HCT116 (cell line): ENCODE data around the gene LDHA. TPM values are rescaled to one million over a fixed set of nuclear protein-coding genes. Genes with fewer than 3 reads are reported as not detected.

Experiments used
- ATAC-seq: fragments of 200-7000 bp; cut with Tn5 transposase; 2 replicates; pipeline ENCODE4 v1.9.1; 2020; ENCODE audit warnings: mild to moderate bottlenecking, moderate library complexity
- BruUV-seq: library from RNA; stranded (reverse); fragments of 400-500 nt; replicated peaks from 2 replicates; lab custom pipeline; 2021; lab: Mats Ljungman, UMichigan
- CTCF ChIA-PET: fragments of 300-600 bp; sonication (Branson Sonifier 250); formaldehyde crosslinking; loops from one replicate; lab custom pipeline; 2021; ENCODE audit warnings: antibody characterized with exemption; lab: Charles Lee
- POLR2A ChIA-PET: fragments of 300-600, 350-600 bp; sonication (Branson Sonifier 250); formaldehyde crosslinking; loops from one replicate; lab custom pipeline; 2021; ENCODE audit warnings: antibody characterized with exemption; lab: Charles Lee
- RAD21 ChIA-PET, 2 experiments: fragments of 300-600 bp; sonication (Branson Sonifier 250); formaldehyde crosslinking; loops; one replicate each; lab custom pipeline; 2023; ENCODE audit warnings: low total read pairs in 2 of 2; ENCODE audit not compliant: uncharacterized antibody in 2 of 2, unreplicated experiment in 2 of 2, low non-redundant PET in 1 of 2; lab: Charles Lee
- DNase-seq: peaks from one replicate; pipeline ENCODE4 v3.0.0-alpha.2; 2010; ENCODE audit warnings: low read depth, low spot score
- H2AFZ ChIP-seq: fragments of 200-600 bp; shearing (Covaris generic), sonication (generic); 2 replicates; pipeline ENCODE4 v1.6.1; 2017; ENCODE audit warnings: low read depth, mixed run types, mixed read lengths, antibody characterized with exemption, low read length; ENCODE audit not compliant: poor library complexity, severe bottlenecking
- H3K27ac ChIP-seq: 2 replicates; pipeline ENCODE4 v1.5.1; 2012; ENCODE audit warnings: low read depth, low read length
- H3K27me3 ChIP-seq: fragments of 200-600 bp; sonication (generic); 2 replicates; pipeline ENCODE4 v1.6.1; 2016; ENCODE audit warnings: mixed run types, low read length, mixed read lengths; ENCODE audit not compliant: insufficient read depth
- H3K36me3 ChIP-seq, 2 experiments: fragments of 200-500 bp in 1 of 2; fragments of 200-600 bp in 1 of 2; sonication (Bioruptor generic) in 1 of 2; sonication (generic) in 1 of 2; 2 replicates each; pipeline versions ENCODE4 v1.5.1 to v1.6.1; 2014 to 2016; ENCODE audit warnings: low read length in 2 of 2, inconsistent platforms in 1 of 2, mixed read lengths in 1 of 2, mixed run types in 1 of 2; ENCODE audit not compliant: insufficient read depth in 2 of 2, control insufficient read depth in 1 of 2
- H3K4me1 ChIP-seq, 2 experiments: fragments of 200-600 bp in 1 of 2; sonication (generic) in 1 of 2; 2 replicates each; pipeline versions ENCODE4 v1.5.1 to v1.6.1; 2012 to 2017; ENCODE audit warnings: low read length in 2 of 2, inconsistent platforms in 1 of 2, mild to moderate bottlenecking in 1 of 2, mixed read lengths in 1 of 2, mixed run types in 1 of 2, moderate library complexity in 1 of 2; ENCODE audit not compliant: insufficient read depth in 2 of 2, control insufficient read depth in 1 of 2
- H3K4me2 ChIP-seq: fragments of 200-600 bp; sonication (generic); 2 replicates; pipeline ENCODE4 v1.6.1; 2017; ENCODE audit warnings: mixed run types, low read length, mixed read lengths
- H3K4me3 ChIP-seq, 2 experiments: fragments of 200-600 bp in 1 of 2; sonication (generic) in 1 of 2; replicated peaks in 1 of 2; 2 replicates each; pipeline ENCODE4 v1.5.1; 2011 to 2016; ENCODE audit warnings: low read length in 2 of 2, control low read depth in 1 of 2, low read depth in 1 of 2, mild to moderate bottlenecking in 1 of 2, mixed read lengths in 1 of 2, mixed run types in 1 of 2
- H3K79me2 ChIP-seq: fragments of 200-600 bp; sonication (generic); 2 replicates; pipeline ENCODE4 v1.6.1; 2017; ENCODE audit warnings: mild to moderate bottlenecking, mixed run types, low read length, moderate library complexity, mixed read lengths; ENCODE audit not compliant: insufficient read depth
- H3K9ac ChIP-seq: fragments of 200-600 bp; sonication (generic); 2 replicates; pipeline ENCODE4 v1.6.1; 2016; ENCODE audit warnings: low read length, mixed read lengths
- H3K9me2 ChIP-seq: fragments of 200-600 bp; sonication (generic), shearing (Covaris generic); 2 replicates; pipeline ENCODE4 v1.6.1; 2017; ENCODE audit warnings: mixed run types, mild to moderate bottlenecking, moderate library complexity; ENCODE audit not compliant: insufficient read depth
- H3K9me3 ChIP-seq, 2 experiments: fragments of 200-500 bp in 1 of 2; fragments of 200-600 bp in 1 of 2; sonication (Bioruptor generic) in 1 of 2; sonication (generic) in 1 of 2; 2 replicates each; pipeline ENCODE4 v1.6.1; 2014 to 2017; ENCODE audit warnings: low read length in 2 of 2, mixed read lengths in 2 of 2, inconsistent platforms in 1 of 2, low read depth in 1 of 2, mild to moderate bottlenecking in 1 of 2, mixed run types in 1 of 2, moderate library complexity in 1 of 2; ENCODE audit not compliant: control insufficient read depth in 1 of 2, insufficient read depth in 1 of 2
- H4K20me1 ChIP-seq: fragments of 200-600 bp; sonication (generic), shearing (Covaris generic); 2 replicates; pipeline ENCODE4 v1.6.1; 2017; ENCODE audit warnings: mixed run types, mild to moderate bottlenecking, moderate library complexity; ENCODE audit not compliant: insufficient read depth
- CBX3 ChIP-seq: IDR thresholded peaks from 2 replicates; pipeline ENCODE4 v1.6.1; 2012; ENCODE audit warnings: low read depth
- ELF1 ChIP-seq: IDR thresholded peaks from 2 replicates; pipeline ENCODE4 v1.6.1; 2012; ENCODE audit warnings: low read depth, borderline replicate concordance
- EZH2phosphoT487 ChIP-seq: fragments of 200-600 bp; IDR thresholded peaks from 2 replicates; pipeline ENCODE4 v1.6.1; 2018; ENCODE audit warnings: antibody characterized with exemption, borderline replicate concordance
- JUND ChIP-seq: IDR thresholded peaks from 2 replicates; pipeline ENCODE4 v1.6.1; 2012
- POLR2A ChIP-seq: IDR thresholded peaks from 2 replicates; pipeline ENCODE4 v1.7.0; 2011; ENCODE audit warnings: borderline replicate concordance; ENCODE audit not compliant: insufficient read depth, insufficient read length; ENCODE audit errors: extremely low read depth
- POLR2AphosphoS5 ChIP-seq: IDR thresholded peaks from 2 replicates; pipeline ENCODE4 v1.6.1; 2011; ENCODE audit warnings: mild to moderate bottlenecking, low read depth, low read length, moderate library complexity
- SIN3A ChIP-seq: IDR thresholded peaks from 2 replicates; pipeline ENCODE4 v1.6.1; 2012; ENCODE audit warnings: low read depth
- SP1 ChIP-seq: IDR thresholded peaks from 2 replicates; pipeline ENCODE4 v1.6.1; 2012; ENCODE audit warnings: low read depth
- SRF ChIP-seq: IDR thresholded peaks from 2 replicates; pipeline ENCODE4 v1.6.1; 2012; ENCODE audit warnings: low read depth
- TCF7L2 ChIP-seq: IDR thresholded peaks from 2 replicates; pipeline ENCODE4 v1.7.0; 2011; ENCODE audit warnings: borderline replicate concordance, inconsistent platforms; ENCODE audit not compliant: insufficient read depth, insufficient read length; ENCODE audit errors: extremely low read depth
- ZFX ChIP-seq: fragments of 450-650 bp; IDR thresholded peaks from 2 replicates; pipeline ENCODE4 v1.6.1; 2017
- ZNF274 ChIP-seq: fragments of 200-500 bp; sonication (Bioruptor generic); IDR thresholded peaks from 2 replicates; pipeline ENCODE4 v1.6.1; 2014; ENCODE audit warnings: mild to moderate bottlenecking, low read depth, low read length, inconsistent platforms
- intact Hi-C: fragments of 100-400 bp; cut with micrococcal nuclease; formaldehyde crosslinking; loops from 2 replicates; pipeline ENCODE4 v1.10.0; 2022
- total RNA-seq: library from RNA; stranded (reverse); gene quantifications from one replicate; pipeline ENCODE4 v1.2.1, GENCODE V29; 2021; ENCODE audit not compliant: unreplicated experiment
- TF ChIP-seq, protein P1 (sequence below): IDR thresholded peaks from 2 replicates; pipeline ENCODE4 v1.6.1; 2011; ENCODE audit warnings: mild to moderate bottlenecking, low read length, moderate library complexity; ENCODE audit not compliant: insufficient replicate concordance; ENCODE audit errors: extremely low read depth
- TF ChIP-seq, protein P2 (sequence below): IDR thresholded peaks from 2 replicates; pipeline ENCODE4 v1.6.1; 2012
- TF ChIP-seq, protein P3 (sequence below), 3 experiments: fragments of 200-600 bp in 1 of 3; sonication (generic) in 1 of 3; IDR thresholded peaks in 2 of 3; conservative IDR thresholded peaks in 1 of 3; 2 replicates each; pipeline ENCODE4 v1.5.1; 2012 to 2017; ENCODE audit warnings: low read depth in 2 of 3, low read length in 2 of 3, antibody characterized with exemption in 1 of 3, borderline replicate concordance in 1 of 3, control low read depth in 1 of 3, mild to moderate bottlenecking in 1 of 3, mixed read lengths in 1 of 3, mixed run types in 1 of 3, moderate library complexity in 1 of 3; ENCODE audit not compliant: insufficient read depth in 1 of 3
- TF ChIP-seq, protein P4 (sequence below): IDR thresholded peaks from 2 replicates; pipeline ENCODE4 v1.6.1; 2012

LDHA gene
- total RNA-seq, 1 experiment from 2014 or later = 974 TPM

DNA sequence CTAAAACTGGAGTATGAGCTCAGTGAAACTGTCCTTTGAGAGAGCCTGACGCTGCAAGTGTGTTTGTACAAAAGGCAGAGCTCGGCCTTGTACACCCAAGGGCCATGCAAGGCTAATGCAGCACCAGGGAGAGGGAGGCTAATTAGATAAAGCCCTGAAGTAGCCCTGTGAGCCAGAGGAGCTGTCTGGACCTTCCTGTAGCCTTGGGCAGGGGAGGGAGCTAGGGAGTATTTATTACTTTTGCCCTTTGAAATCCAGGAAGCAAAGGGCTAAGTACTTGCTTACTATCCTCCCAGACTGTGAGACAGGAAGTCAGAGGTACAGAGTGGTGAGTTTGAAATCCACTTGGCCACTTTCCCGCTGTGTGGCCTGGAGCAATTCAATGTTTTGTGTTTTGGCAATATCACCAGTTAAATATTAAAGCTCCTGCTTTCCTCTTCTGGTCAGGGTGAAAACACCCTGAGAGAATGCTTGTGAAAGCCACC, 10.2 kb upstream of the LDHA start:
- H4K20me1 ChIP-seq = no peaks in the 10 kb centered on the region
- ATAC-seq = peak; percentile 66
- RAD21 ChIA-PET = interaction anchor here in 1 of 2 experiments (1.6 kb wide), 1 partner anchor 10 kb away, joined by 6 read pairs; the partner anchor contains the start of gene LDHA
- intact Hi-C loops = no loop called here
- H3K9ac ChIP-seq = peak overlapping the region; percentile 54
- peak overlapping the region in 1 of 2 experiments; percentile 31; a peak in 2 of 4 replicates for H3K4me3 ChIP-seq
- H3K4me2 ChIP-seq = peak overlapping the region; percentile 58
- H3K27me3 ChIP-seq = no peaks in the 10 kb centered on the region
- no peaks in the 10 kb centered on the region for H3K9me2 ChIP-seq
- H3K27ac ChIP-seq = peak overlapping the region; percentile 94
- POLR2A ChIA-PET = interaction anchor here (0.5 to 2.7 kb wide), 3 partner anchors 10 to 112 kb away, joined by 3 to 88 read pairs (median 7); partner anchors contain the start of genes HPS5 and LDHA
- TF ChIP-seq TCF7L2 = peak; percentile 71
- no peak; the same call in 1 of the 2 replicates for TF ChIP-seq SIN3A
- peak; percentile 9 for TF ChIP-seq POLR2A
- TF ChIP-seq ZFX = 0 out of 2 replicates have a peak, but pooled peaks have one; percentile 20
- TF ChIP-seq POLR2AphosphoS5 = peak; percentile 28
- TF ChIP-seq, all 23 proteins: peak for 4
- no peak for DNase-seq
- CTCF ChIA-PET = interaction anchor here (1.4 to 1.9 kb wide), 2 partner anchors 10 to 140 kb away, joined by 4 to 7 read pairs; partner anchors contain the start of gene LDHA
- no TSS peak for BruUV-seq
- Histone ChIP-seq H3K4me1 (peaks cover 23 to 24% of the 10 kb centered on the region in 2 experiments), H3K36me3 (no peaks in the 10 kb centered on the region), H3K79me2 (no peaks in the 10 kb centered on the region), H2AFZ (no peak overlapping the region), H3K9me3 (no peaks in the 10 kb centered on the region)

DNA sequence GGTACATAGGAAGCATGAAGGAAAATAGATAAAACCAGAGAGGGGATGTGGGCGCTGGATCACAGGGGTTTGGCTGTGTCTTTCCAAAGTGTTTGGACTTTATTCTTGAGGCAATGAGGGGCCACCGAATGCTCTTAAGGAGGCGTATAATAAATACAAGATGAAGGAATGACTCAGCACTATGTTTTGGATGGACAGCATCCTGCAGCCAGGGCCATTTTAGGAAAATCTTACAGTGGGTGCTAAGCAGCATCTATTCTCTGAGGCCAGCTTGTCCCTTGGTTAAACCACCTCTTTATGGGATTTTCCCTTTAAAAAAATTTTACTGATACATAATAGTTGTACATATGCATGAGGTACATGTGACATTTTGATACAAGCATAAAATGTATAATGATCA, 4.3 kb upstream of the LDHA start:
- Histone ChIP-seq H3K27ac (no peak overlapping the region), H3K36me3 (no peaks in the 10 kb centered on the region), H3K4me3 (no peak overlapping the region), H3K9me2 (no peaks in the 10 kb centered on the region), H3K9ac (no peak overlapping the region), H3K27me3 (no peaks in the 10 kb centered on the region), H3K79me2 (peaks cover 8% of the 10 kb centered on the region), H2AFZ (no peak overlapping the region), H3K4me1 (peaks cover 7 to 17% of the 10 kb centered on the region in 2 experiments), H3K4me2 (no peak overlapping the region), H3K9me3 (no peaks in the 10 kb centered on the region), H4K20me1 (no peaks in the 10 kb centered on the region)
- ATAC-seq (no peak), DNase-seq (no peak)
- intact Hi-C loops = no loop called here
- no TSS peak for BruUV-seq
- ChIA-PET POLR2A (no interaction called here), RAD21 (no interaction called here), CTCF (no interaction called here)
- TF ChIP-seq POLR2A (no peak), ELF1 (no peak), SP1 (no peak), ZFX (no peak), POLR2AphosphoS5 (no peak), ZNF274 (no peak), SRF (no peak), CBX3 (no peak), JUND (no peak), EZH2phosphoT487 (no peak)
- TF ChIP-seq, protein P1, sequence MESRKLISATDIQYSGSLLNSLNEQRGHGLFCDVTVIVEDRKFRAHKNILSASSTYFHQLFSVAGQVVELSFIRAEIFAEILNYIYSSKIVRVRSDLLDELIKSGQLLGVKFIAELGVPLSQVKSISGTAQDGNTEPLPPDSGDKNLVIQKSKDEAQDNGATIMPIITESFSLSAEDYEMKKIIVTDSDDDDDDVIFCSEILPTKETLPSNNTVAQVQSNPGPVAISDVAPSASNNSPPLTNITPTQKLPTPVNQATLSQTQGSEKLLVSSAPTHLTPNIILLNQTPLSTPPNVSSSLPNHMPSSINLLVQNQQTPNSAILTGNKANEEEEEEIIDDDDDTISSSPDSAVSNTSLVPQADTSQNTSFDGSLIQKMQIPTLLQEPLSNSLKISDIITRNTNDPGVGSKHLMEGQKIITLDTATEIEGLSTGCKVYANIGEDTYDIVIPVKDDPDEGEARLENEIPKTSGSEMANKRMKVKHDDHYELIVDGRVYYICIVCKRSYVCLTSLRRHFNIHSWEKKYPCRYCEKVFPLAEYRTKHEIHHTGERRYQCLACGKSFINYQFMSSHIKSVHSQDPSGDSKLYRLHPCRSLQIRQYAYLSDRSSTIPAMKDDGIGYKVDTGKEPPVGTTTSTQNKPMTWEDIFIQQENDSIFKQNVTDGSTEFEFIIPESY = no peak
- TF ChIP-seq, protein P2, sequence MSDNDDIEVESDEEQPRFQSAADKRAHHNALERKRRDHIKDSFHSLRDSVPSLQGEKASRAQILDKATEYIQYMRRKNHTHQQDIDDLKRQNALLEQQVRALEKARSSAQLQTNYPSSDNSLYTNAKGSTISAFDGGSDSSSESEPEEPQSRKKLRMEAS = no peak
- TF ChIP-seq, protein P3, sequence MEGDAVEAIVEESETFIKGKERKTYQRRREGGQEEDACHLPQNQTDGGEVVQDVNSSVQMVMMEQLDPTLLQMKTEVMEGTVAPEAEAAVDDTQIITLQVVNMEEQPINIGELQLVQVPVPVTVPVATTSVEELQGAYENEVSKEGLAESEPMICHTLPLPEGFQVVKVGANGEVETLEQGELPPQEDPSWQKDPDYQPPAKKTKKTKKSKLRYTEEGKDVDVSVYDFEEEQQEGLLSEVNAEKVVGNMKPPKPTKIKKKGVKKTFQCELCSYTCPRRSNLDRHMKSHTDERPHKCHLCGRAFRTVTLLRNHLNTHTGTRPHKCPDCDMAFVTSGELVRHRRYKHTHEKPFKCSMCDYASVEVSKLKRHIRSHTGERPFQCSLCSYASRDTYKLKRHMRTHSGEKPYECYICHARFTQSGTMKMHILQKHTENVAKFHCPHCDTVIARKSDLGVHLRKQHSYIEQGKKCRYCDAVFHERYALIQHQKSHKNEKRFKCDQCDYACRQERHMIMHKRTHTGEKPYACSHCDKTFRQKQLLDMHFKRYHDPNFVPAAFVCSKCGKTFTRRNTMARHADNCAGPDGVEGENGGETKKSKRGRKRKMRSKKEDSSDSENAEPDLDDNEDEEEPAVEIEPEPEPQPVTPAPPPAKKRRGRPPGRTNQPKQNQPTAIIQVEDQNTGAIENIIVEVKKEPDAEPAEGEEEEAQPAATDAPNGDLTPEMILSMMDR (IDR thresholded peaks at IDR 0.05 in 2 of 3, conservative IDR thresholded peaks at IDR 0.05 in 1 of 3; ENCODE audit: borderline replicate concordance in 1 of 3, insufficient read depth in 1 of 3, low read depth in 2 of 3, low read length in 2 of 3) = no peak
- TF ChIP-seq, protein P4, sequence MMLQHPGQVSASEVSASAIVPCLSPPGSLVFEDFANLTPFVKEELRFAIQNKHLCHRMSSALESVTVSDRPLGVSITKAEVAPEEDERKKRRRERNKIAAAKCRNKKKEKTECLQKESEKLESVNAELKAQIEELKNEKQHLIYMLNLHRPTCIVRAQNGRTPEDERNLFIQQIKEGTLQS = no peak
